ENCODE measurements around the gene TDRD9. TPM values are rescaled to one million over a fixed set of nuclear protein-coding genes. Genes with fewer than 3 reads are reported as not detected.

TDRD9 gene, protein sequence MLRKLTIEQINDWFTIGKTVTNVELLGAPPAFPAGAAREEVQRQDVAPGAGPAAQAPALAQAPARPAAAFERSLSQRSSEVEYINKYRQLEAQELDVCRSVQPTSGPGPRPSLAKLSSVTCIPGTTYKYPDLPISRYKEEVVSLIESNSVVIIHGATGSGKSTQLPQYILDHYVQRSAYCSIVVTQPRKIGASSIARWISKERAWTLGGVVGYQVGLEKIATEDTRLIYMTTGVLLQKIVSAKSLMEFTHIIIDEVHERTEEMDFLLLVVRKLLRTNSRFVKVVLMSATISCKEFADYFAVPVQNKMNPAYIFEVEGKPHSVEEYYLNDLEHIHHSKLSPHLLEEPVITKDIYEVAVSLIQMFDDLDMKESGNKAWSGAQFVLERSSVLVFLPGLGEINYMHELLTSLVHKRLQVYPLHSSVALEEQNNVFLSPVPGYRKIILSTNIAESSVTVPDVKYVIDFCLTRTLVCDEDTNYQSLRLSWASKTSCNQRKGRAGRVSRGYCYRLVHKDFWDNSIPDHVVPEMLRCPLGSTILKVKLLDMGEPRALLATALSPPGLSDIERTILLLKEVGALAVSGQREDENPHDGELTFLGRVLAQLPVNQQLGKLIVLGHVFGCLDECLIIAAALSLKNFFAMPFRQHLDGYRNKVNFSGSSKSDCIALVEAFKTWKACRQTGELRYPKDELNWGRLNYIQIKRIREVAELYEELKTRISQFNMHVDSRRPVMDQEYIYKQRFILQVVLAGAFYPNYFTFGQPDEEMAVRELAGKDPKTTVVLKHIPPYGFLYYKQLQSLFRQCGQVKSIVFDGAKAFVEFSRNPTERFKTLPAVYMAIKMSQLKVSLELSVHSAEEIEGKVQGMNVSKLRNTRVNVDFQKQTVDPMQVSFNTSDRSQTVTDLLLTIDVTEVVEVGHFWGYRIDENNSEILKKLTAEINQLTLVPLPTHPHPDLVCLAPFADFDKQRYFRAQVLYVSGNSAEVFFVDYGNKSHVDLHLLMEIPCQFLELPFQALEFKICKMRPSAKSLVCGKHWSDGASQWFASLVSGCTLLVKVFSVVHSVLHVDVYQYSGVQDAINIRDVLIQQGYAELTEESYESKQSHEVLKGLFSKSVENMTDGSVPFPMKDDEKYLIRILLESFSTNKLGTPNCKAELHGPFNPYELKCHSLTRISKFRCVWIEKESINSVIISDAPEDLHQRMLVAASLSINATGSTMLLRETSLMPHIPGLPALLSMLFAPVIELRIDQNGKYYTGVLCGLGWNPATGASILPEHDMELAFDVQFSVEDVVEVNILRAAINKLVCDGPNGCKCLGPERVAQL (N-terminal part only)
- total RNA-seq (0.73 and 2.2 TPM in 2 replicates), polyA plus RNA-seq (1.3 and 2.3 TPM in 2 replicates)

DNA sequence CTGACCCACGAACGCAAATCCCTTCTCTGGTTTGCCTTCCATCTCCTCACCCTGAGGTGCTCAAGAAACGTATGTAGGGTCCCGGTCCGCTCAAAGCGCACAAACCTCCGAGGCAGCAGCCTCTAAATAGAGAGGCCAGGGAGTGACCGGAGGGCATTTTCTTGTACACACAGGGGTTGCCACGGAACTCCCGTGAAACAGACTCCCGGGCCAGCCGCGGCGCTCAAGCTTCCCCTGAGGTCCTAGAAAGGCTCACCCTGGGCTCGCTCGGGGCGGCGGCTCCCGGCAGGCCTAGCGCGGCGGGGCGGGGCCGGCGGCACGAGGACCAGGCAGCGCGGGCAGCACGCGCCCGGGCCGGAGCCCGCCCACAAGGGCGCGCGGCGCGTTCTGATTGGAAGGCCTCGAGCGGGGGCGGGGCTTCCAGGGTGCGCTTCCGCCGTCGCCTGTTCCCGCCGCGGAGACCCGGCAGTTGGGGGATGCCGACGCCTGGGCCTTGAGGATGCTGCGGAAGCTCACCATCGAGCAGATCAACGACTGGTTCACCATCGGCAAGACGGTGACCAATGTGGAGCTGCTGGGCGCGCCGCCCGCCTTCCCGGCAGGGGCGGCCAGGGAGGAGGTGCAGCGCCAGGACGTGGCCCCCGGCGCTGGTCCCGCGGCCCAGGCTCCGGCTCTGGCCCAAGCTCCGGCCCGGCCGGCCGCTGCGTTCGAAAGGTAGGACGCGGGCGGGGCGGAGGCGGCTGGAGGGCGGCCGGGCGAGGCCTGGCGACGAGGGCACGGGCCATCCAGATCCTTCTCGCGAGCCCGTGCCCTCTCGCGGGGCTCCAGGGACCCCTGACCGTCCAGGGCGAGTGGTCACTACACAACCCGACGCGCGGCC, at the start of gene TDRD9:
TDRD9 (plus strand) TSS at position 446 of the 880 bp plus-strand sequence; CDS start at position 500, 54 bp downstream.
- no peak for DNase-seq (ENCODE audit: low spot score)
- Histone ChIP-seq H3K4me3 (no peak within 1 kb of the TSS), H3K79me2 (no peaks in the 10 kb centered on the region), H3K9me2 (replicated peaks; ENCODE audit: insufficient read depth) (no peaks in the 10 kb centered on the region), H3K36me3 (replicated peaks; ENCODE audit: insufficient read depth, low read depth) (no peaks in the 10 kb centered on the region), H4K20me1 (ENCODE audit: insufficient read depth, poor library complexity, severe bottlenecking) (no peaks in the 10 kb centered on the region), H2AFZ (no peak within 1 kb of the TSS), H3K4me2 (no peak within 1 kb of the TSS), H3K9me3 (ENCODE audit: low read depth) (no peaks in the 10 kb centered on the region), H3K27me3 (no peaks in the 10 kb centered on the region), H3K4me1 (ENCODE audit: insufficient read depth) (no peaks in the 10 kb centered on the region), H3K27ac (no peak within 1 kb of the TSS)
- WGBS (ENCODE audit: low lambda C conversion rate, missing lambda C conversion rate), result 97% methylated on average over 55 of the region's 97 CpGs
- TF ChIP-seq CTCF (IDR thresholded peaks at IDR 0.05; ENCODE audit: poor library complexity) (no peak), EZH2phosphoT487 (IDR thresholded peaks at IDR 0.05; ENCODE audit: low read depth, severe bottlenecking, unreplicated experiment) (no peak), EZH2 (IDR thresholded peaks at IDR 0.05; ENCODE audit: borderline replicate concordance) (no peak)

- peak overlapping the region; percentile 76 for H3K27ac ChIP-seq
These were observed 49.1 kb upstream of the TDRD9 start for GRCh38 chr14:103879118-103879569.

More at GRCh38 chr14:103879118-103879569, 49.1 kb upstream of the TDRD9 start:
- peak overlapping the region; percentile 75 for H3K4me2 ChIP-seq
- no peak overlapping the region for H3K4me3 ChIP-seq
- H3K4me1 ChIP-seq (ENCODE audit: insufficient read depth), result peaks cover 32% of the 10 kb centered on the region
- H3K36me3 ChIP-seq (replicated peaks; ENCODE audit: insufficient read depth, low read depth), result no peaks in the 10 kb centered on the region
- no peak for DNase-seq (ENCODE audit: low spot score)
- H3K9me3 ChIP-seq (ENCODE audit: low read depth), result no peaks in the 10 kb centered on the region
- no peaks in the 10 kb centered on the region for H3K79me2 ChIP-seq
- H3K27me3 ChIP-seq, result no peaks in the 10 kb centered on the region
- no peaks in the 10 kb centered on the region for H3K9me2 ChIP-seq (replicated peaks; ENCODE audit: insufficient read depth)
- no peak for TF ChIP-seq CTCF (IDR thresholded peaks at IDR 0.05; ENCODE audit: poor library complexity)
- no peak for TF ChIP-seq EZH2 (IDR thresholded peaks at IDR 0.05; ENCODE audit: borderline replicate concordance)
- no peak for TF ChIP-seq EZH2phosphoT487 (IDR thresholded peaks at IDR 0.05; ENCODE audit: low read depth, severe bottlenecking, unreplicated experiment)
- no peak overlapping the region for H2AFZ ChIP-seq
- H4K20me1 ChIP-seq (ENCODE audit: insufficient read depth, poor library complexity, severe bottlenecking), result no peaks in the 10 kb centered on the region
- 82% methylated on average over 16 of the region's 16 CpGs for WGBS (ENCODE audit: low lambda C conversion rate, missing lambda C conversion rate)

Data from hepatocyte (in vitro differentiated cells).